Urinary bladder (tissue), 4 donors: ENCODE results near the gene MAPK10. TPM values are rescaled to one million over a fixed set of nuclear protein-coding genes. Genes with fewer than 3 reads are reported as not detected.
"Not testable (repeated sequence)": the region's sequence is repeated elsewhere in the genome, so short reads cannot be mapped to it uniquely, and the experiment has no call there.

Experiments used
- DNase-seq: peaks from one replicate; pipeline ENCODE4 v3.0.0-alpha.2; 2015; ENCODE audit errors: extremely low spot score
- H3K27ac ChIP-seq: one replicate; pipeline ENCODE4 v1.5.1; 2013; ENCODE audit warnings: low read depth, mild to moderate bottlenecking, moderate library complexity
- H3K36me3 ChIP-seq: one replicate; pipeline ENCODE4 v1.6.1; 2013; ENCODE audit warnings: mild to moderate bottlenecking, moderate library complexity; ENCODE audit not compliant: insufficient read depth
- H3K4me1 ChIP-seq: one replicate; pipeline ENCODE4 v1.6.1; 2013; ENCODE audit warnings: mild to moderate bottlenecking, moderate library complexity; ENCODE audit not compliant: insufficient read depth
- H3K4me3 ChIP-seq: one replicate; pipeline ENCODE4 v1.5.1; 2013; ENCODE audit warnings: low read depth, low read length
- WGBS: extraction: QIAGEN DNeasy Blood & Tissue Kit; methylation state at CpG from one replicate; pipeline ENCODE4 v1.1.7; 2013; 5-methylcytosine and 5-hydroxymethylcytosine counted together
- polyA plus RNA-seq: library from polyadenylated mRNA; stranded (reverse); fragments of 200-250 nt; gene quantifications from one replicate; pipeline ENCODE4 v1.2.3, GENCODE V29; 2013
- total RNA-seq: library from RNA; depleted of rRNA; stranded (reverse); fragments of >200 nt; gene quantifications from one replicate; pipeline ENCODE4 v1.2.3, GENCODE V29; 2014
- donor health status: healthy with polysubstance abuse.
- donor health status: healthy.

The MAPK10 gene
- total and polyA plus RNA-seq, 2 donors = 15.5 to 247 TPM

DNA sequence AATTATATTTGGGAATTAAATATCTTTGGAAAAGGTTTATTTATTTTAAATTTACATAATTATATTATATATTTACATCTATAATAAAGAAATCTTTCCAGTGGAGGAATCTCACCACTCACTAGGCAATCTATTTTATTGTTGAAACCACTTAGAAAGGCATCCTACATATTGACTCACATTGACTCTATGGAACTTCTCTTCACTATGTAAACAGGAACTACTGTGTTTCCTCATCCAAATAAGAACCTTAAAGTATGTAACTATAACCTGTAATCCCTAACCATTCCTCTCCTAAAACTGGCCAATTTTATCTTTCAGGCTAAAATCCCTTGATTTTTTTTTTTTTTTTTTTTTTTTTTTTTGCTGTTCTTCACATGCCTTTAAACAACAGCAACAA, 268.7 kb downstream of the MAPK10 start:
- no peaks in the 10 kb centered on the region for H3K4me1 ChIP-seq
- H3K36me3 ChIP-seq = no peaks in the 10 kb centered on the region
- H3K4me3 ChIP-seq = no peak overlapping the region
- no peak for DNase-seq
- no peak overlapping the region for H3K27ac ChIP-seq

DNA sequence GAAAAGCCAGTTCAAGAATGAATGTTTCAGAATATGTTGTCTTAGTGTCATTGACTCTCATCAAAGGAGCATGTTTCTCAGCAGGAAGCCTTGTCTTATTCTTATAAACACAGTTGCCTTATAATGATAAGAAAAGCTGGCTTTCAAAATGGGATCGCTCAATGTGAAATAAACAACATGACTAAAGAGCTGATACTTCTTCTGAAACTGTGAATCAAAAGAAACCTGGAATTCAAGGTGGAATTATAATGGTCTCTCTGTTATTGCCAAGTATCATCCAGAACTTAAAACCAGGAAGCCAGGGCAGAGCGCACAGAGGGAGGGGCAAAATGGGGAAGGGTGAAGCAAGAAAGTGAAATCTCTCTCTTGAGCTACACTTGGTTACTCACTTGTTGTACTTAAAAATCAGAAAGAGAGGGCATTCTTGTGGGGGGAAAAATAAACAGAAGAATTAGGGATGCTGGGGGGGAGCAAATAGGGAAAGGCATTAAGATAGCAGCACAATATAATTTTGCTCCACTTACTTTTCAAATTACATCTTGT, 270.0 kb downstream of the MAPK10 start:
- no peak for DNase-seq
- 43% methylated on average over 2 of the region's 2 CpGs for WGBS
- H3K27ac ChIP-seq = no peak overlapping the region
- H3K36me3 ChIP-seq = no peaks in the 10 kb centered on the region
- no peak overlapping the region for H3K4me3 ChIP-seq
- H3K4me1 ChIP-seq = no peaks in the 10 kb centered on the region

DNA sequence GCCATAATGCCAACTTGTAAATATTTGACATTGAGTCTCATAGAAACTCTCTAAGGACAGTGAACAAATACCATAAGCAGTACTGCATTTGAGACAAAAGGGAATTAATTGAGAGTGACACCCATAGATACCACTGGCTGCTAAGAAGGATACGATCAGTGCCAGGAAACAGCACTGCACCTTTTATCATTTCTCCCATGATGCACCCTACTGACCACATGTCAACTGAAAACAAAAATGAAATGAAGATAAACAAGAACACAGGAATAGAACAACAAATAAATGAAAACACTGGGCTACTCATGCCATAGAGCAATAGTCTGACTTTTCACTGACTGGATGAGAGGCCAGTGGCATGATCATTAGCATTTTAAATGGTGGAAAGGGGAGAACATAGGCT, 270.8 kb downstream of the MAPK10 start:
- no peak for DNase-seq
- H3K27ac ChIP-seq = no peak overlapping the region
- no peaks in the 10 kb centered on the region for H3K4me1 ChIP-seq
- no peaks in the 10 kb centered on the region for H3K36me3 ChIP-seq
- no peak overlapping the region for H3K4me3 ChIP-seq
- 87% methylated on average over 1 of the region's 1 CpG for WGBS

GRCh38 chr4:86075796-86076195, 284.1 kb downstream of the MAPK10 start:
- H3K4me1 ChIP-seq, H3K27ac ChIP-seq, H3K4me3 ChIP-seq, DNase-seq, H3K36me3 ChIP-seq: not testable (repeated sequence)
- WGBS = 86% methylated on average over 15 of the region's 15 CpGs

GRCh38 chr4:86060341-86060740, 299.5 kb downstream of the MAPK10 start:
- H3K4me1 ChIP-seq = no peaks in the 10 kb centered on the region
- 90% methylated on average over 1 of the region's 1 CpG for WGBS
- DNase-seq = no peak
- no peak overlapping the region for H3K27ac ChIP-seq
- H3K4me3 ChIP-seq = no peak overlapping the region
- no peaks in the 10 kb centered on the region for H3K36me3 ChIP-seq

DNA sequence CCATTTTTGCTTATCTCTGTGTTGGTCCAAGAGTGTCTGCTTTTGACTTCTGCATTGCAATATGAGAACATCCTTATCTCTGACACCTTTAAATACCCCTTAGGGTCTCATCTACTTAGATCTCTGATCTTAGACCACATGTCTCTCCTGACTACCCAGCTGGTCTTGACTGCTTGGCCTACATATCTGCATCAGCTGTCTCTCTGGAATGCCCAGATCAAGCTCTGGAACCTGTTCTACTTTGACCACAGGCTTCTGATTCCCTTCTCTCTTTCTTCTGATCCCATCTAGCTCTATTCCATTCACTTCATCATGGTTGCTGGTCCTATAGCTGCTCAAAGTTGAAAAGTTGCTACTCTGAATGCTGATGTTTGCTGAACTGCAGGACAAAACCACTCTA, 301.2 kb downstream of the MAPK10 start:
- no peaks in the 10 kb centered on the region for H3K4me1 ChIP-seq
- DNase-seq = no peak
- H3K4me3 ChIP-seq = no peak overlapping the region

DNA sequence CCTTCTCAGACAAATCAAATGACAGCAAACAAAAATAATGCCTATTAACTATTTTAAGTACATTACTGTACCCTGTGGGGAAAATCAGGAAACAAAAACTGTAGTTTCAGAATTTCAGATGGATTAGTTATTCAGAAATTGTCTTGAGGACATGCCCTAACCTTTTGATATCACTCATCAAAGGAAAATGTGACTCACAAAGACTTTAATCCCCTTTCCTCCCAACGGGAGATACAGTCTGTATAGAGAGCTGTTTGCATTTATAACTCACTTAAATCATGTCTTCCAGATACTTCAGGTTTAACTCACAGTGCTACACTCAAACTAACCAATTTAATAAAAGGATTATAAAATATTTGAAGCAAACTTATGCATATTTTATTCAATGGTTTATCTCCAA, 304.0 kb downstream of the MAPK10 start:
- 5% methylated on average over 1 of the region's 1 CpG for WGBS
- Histone ChIP-seq H3K4me3 (no peak overlapping the region), H3K4me1 (no peaks in the 10 kb centered on the region), H3K27ac (no peak overlapping the region), H3K36me3 (no peaks in the 10 kb centered on the region)
- no peak for DNase-seq

More for the DNA sequence above, 301.2 kb downstream of the MAPK10 start:
- no peaks in the 10 kb centered on the region for H3K36me3 ChIP-seq
- no peak overlapping the region for H3K27ac ChIP-seq

GRCh38 chr4:86054286-86055032, 305.4 kb downstream of the MAPK10 start:
- H3K27ac ChIP-seq = no peak overlapping the region
- no peak for DNase-seq
- H3K36me3 ChIP-seq = no peaks in the 10 kb centered on the region
- no peaks in the 10 kb centered on the region for H3K4me1 ChIP-seq
- H3K4me3 ChIP-seq = no peak overlapping the region
- WGBS = 82% methylated on average over 6 of the region's 6 CpGs

GRCh38 chr4:86050496-86050895, 309.4 kb downstream of the MAPK10 start:
- no peak for DNase-seq
- no peaks in the 10 kb centered on the region for H3K4me1 ChIP-seq
- no peak overlapping the region for H3K27ac ChIP-seq
- 99% methylated on average over 1 of the region's 1 CpG for WGBS
- no peaks in the 10 kb centered on the region for H3K36me3 ChIP-seq
- no peak overlapping the region for H3K4me3 ChIP-seq

DNA sequence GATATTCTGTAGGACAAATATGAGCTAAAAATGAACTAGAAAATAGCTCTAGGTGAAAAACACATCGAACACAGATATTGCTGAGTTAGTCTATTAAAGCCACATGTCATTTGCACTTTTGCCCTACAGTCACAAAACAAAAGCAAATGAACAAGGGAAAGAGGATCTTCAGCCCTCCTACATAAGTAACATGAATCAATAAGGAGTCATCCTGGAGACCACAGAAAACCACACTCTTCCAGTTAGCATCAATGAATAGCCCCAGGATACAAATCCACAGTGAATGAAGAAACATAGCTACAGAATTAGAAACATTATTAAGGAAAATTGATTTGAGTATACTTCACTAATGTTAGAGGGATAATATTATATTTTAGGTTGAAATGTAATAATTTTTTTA, 311.4 kb downstream of the MAPK10 start:
- H3K4me3 ChIP-seq = no peak overlapping the region
- WGBS = 79% methylated on average over 1 of the region's 1 CpG
- DNase-seq = no peak
- H3K36me3 ChIP-seq = no peaks in the 10 kb centered on the region
- H3K4me1 ChIP-seq = no peaks in the 10 kb centered on the region
- no peak overlapping the region for H3K27ac ChIP-seq

- 66% methylated on average over 3 of the region's 3 CpGs for WGBS
- no peak overlapping the region for H3K27ac ChIP-seq
Observed at GRCh38 chr4:86044593-86044985, 315.3 kb downstream of the MAPK10 start.

GRCh38 chr4:86043755-86044592, 315.9 kb downstream of the MAPK10 start:
- H3K36me3 ChIP-seq = no peaks in the 10 kb centered on the region
- no peak overlapping the region for H3K4me3 ChIP-seq
- H3K27ac ChIP-seq = no peak overlapping the region
- H3K4me1 ChIP-seq = no peaks in the 10 kb centered on the region
- WGBS = 22% methylated on average over 8 of the region's 8 CpGs
- peak; percentile 48 for DNase-seq

More at GRCh38 chr4:86044593-86044985, 315.3 kb downstream of the MAPK10 start:
- Histone ChIP-seq H3K4me3 (no peak overlapping the region), H3K4me1 (no peaks in the 10 kb centered on the region), H3K36me3 (no peaks in the 10 kb centered on the region)
- DNase-seq = no peak

DNA sequence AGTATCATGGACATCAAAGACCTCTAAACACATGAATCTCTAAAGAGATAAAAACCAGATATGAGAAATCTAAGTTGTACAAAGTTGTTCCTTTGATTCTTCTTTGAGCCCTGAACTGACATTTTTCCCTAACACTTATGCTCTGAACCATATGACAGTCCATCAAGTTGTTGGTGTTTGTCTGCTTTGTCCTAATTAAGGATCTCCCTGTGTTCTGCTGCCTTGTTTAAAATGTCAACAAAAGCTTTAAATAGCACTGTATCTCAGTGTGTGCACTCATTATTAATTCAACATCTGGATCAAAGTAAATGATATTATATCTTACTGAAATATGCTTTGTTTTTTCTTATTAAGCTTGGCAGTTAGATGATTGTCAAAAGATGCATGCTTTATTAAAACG, 321.8 kb downstream of the MAPK10 start:
- 87% methylated on average over 1 of the region's 1 CpG for WGBS

DNA sequence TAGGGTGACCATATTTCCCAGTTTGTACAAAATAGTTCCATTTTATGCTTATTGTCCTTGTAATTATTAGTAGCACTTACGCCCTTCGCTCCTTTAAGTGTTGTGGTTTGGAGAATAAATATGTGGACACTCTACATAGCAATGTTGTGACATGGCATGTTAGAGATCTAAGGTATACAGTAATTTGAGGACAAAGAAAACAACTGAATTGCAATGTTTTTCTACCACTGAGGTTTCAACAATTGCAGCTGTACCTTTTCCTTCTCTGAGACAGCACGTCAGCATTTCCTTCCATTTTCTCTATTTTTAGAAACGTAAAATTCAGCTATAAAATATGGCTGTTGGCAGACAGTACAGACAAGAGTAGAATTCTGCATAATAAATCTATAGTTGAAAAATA, 323.1 kb downstream of the MAPK10 start:
- DNase-seq = no peak
- H3K27ac ChIP-seq = no peak overlapping the region
- WGBS = 63% methylated on average over 4 of the region's 4 CpGs
- no peaks in the 10 kb centered on the region for H3K4me1 ChIP-seq
- no peaks in the 10 kb centered on the region for H3K36me3 ChIP-seq
- no peak overlapping the region for H3K4me3 ChIP-seq

More for the DNA sequence above, 321.8 kb downstream of the MAPK10 start:
- Histone ChIP-seq H3K4me3 (no peak overlapping the region), H3K27ac (no peak overlapping the region), H3K36me3 (no peaks in the 10 kb centered on the region), H3K4me1 (no peaks in the 10 kb centered on the region)
- no peak for DNase-seq
